GM12878 (cell line): ENCODE measurements around the gene RGS19. TPM values are rescaled to one million over a fixed set of nuclear protein-coding genes. Genes with fewer than 3 reads are reported as not detected.

Source experiments
- CHD1 ChIP-seq: IDR thresholded peaks from 2 replicates; pipeline ENCODE4 v1.6.1; 2012; ENCODE audit warnings: low read depth, low read length, improper control_type of control experiment
- CREM ChIP-seq: IDR thresholded peaks from 2 replicates; pipeline ENCODE4 v1.6.1; 2014; ENCODE audit warnings: antibody characterized with exemption, low read depth
- DPF2 ChIP-seq: fragments of 450-650 bp; IDR thresholded peaks from 2 replicates; pipeline ENCODE4 v1.6.1; 2017; ENCODE audit warnings: mild to moderate bottlenecking
- HDGF ChIP-seq: fragments of 450-650 bp; IDR thresholded peaks from 2 replicates; pipeline ENCODE4 v1.6.1; 2016; ENCODE audit warnings: antibody characterized with exemption
- IKZF2 ChIP-seq, 2 experiments: fragments of 450-650 bp; IDR thresholded peaks; 2 replicates each; pipeline ENCODE4 v1.6.1; 2017; ENCODE audit warnings: mild to moderate bottlenecking in 2 of 2, moderate library complexity in 2 of 2
- IRF5 ChIP-seq: fragments of 450-650 bp; IDR thresholded peaks from 2 replicates; pipeline ENCODE4 v1.6.1; 2017; ENCODE audit warnings: borderline replicate concordance
- JUND ChIP-seq: IDR thresholded peaks from 2 replicates; pipeline ENCODE4 v1.6.1; 2012; ENCODE audit warnings: low read depth, mild to moderate bottlenecking, low read length, improper control_type of control experiment, moderate library complexity
- KLF5 ChIP-seq: fragments of 450-650 bp; IDR thresholded peaks from 2 replicates; pipeline ENCODE4 v1.6.1; 2014; ENCODE audit warnings: mild to moderate bottlenecking; ENCODE audit not compliant: partially characterized antibody
- MTA3 ChIP-seq: IDR thresholded peaks from 2 replicates; pipeline ENCODE4 v1.6.1; 2012; ENCODE audit warnings: low read length, inconsistent platforms, borderline replicate concordance
- NR2C2 ChIP-seq: IDR thresholded peaks from 2 replicates; pipeline ENCODE4 v1.6.1; 2011; ENCODE audit warnings: borderline replicate concordance, low read depth; ENCODE audit not compliant: control insufficient read depth, insufficient read length
- NRF1 ChIP-seq: conservative IDR thresholded peaks from 2 replicates; pipeline ENCODE4 v1.6.1; 2011; ENCODE audit warnings: mild to moderate bottlenecking, low read depth, low read length, improper control_type of control experiment
- PML ChIP-seq: IDR thresholded peaks from 2 replicates; pipeline ENCODE4 v1.6.1; 2012; ENCODE audit warnings: low read length, inconsistent platforms
- POLR2A ChIP-seq: IDR thresholded peaks from 2 replicates; pipeline ENCODE4 v1.6.1; 2011; ENCODE audit warnings: low read depth, mild to moderate bottlenecking, low read length
- POLR2AphosphoS5 ChIP-seq: IDR thresholded peaks from 2 replicates; pipeline ENCODE4 v1.6.1; 2011; ENCODE audit warnings: mild to moderate bottlenecking, low read length, inconsistent platforms
- POU2F2 ChIP-seq: IDR thresholded peaks from 3 replicates; pipeline ENCODE4 v1.6.1; 2011; ENCODE audit warnings: low read depth, mild to moderate bottlenecking, low read length, borderline replicate concordance
- RAD21 ChIP-seq: IDR thresholded peaks from 2 replicates; pipeline ENCODE4 v1.6.1; 2011; ENCODE audit warnings: mild to moderate bottlenecking, low read depth, low read length, moderate library complexity; ENCODE audit not compliant: insufficient read depth
- RELB ChIP-seq: fragments of 450-650 bp; IDR thresholded peaks from 2 replicates; pipeline ENCODE4 v1.6.1; 2017; ENCODE audit warnings: low read depth, mild to moderate bottlenecking, moderate library complexity
- SIN3A ChIP-seq: IDR thresholded peaks from 2 replicates; pipeline ENCODE4 v1.6.1; 2012; ENCODE audit warnings: low read depth, low read length, improper control_type of control experiment
- SUPT20H ChIP-seq: IDR thresholded peaks from 2 replicates; pipeline ENCODE4 v1.6.1; 2011; ENCODE audit warnings: low read depth, mild to moderate bottlenecking, low read length, moderate library complexity, borderline replicate concordance; ENCODE audit not compliant: control insufficient read depth
- TCF3 ChIP-seq: IDR thresholded peaks from 2 replicates; pipeline ENCODE4 v1.6.1; 2012; ENCODE audit warnings: low read depth, mild to moderate bottlenecking, low read length, borderline replicate concordance; ENCODE audit not compliant: insufficient read depth
- USF1 ChIP-seq: IDR thresholded peaks from 2 replicates; pipeline ENCODE4 v1.6.1; 2011; ENCODE audit warnings: borderline replicate concordance, low read depth, mild to moderate bottlenecking, moderate library complexity, mixed read lengths, low read length; ENCODE audit not compliant: insufficient read depth; ENCODE audit errors: extremely low read length
- ZNF217 ChIP-seq: fragments of 450-650 bp; IDR thresholded peaks from 2 replicates; pipeline ENCODE4 v1.6.1; 2017; ENCODE audit warnings: antibody characterized with exemption, mild to moderate bottlenecking
- polyA plus RNA-seq, 11 experiments: library from polyadenylated mRNA; depleted of rRNA in 4 of 11; unstranded in 6 of 11; stranded (reverse) in 5 of 11; fragments of >200 nt; fragmentation: Nextera tagmentation in 4 of 11; fragmentation: Illumina TruSeq in 1 of 11; extraction: Ambion mirVana in 4 of 11; extraction: Trizol in 1 of 11; gene quantifications; 1 replicate in 1 of 11; 2 replicates in 10 of 11; pipeline versions ENCODE4 v1.2.1 to v1.2.3, GENCODE V29; 2011 to 2016; ENCODE audit warnings: inconsistent platforms in 2 of 11, missing spikeins in 2 of 11, low read depth in 1 of 11
- total RNA-seq, 4 experiments: library from RNA; depleted of rRNA in 3 of 4; stranded (reverse); fragments of >200 nt in 3 of 4; fragmentation: Illumina TruSeq in 1 of 4; extraction: Trizol in 1 of 4; gene quantifications; 2 replicates each; pipeline versions ENCODE4 v1.2.1 to v1.2.3, GENCODE V29; 2013 to 2021
- TF ChIP-seq, protein P1 (sequence below): fragments of 450-650 bp; formaldehyde crosslinking; IDR thresholded peaks from 2 replicates; pipeline ENCODE4 v1.4.0; 2020; ENCODE audit warnings: mild to moderate bottlenecking, moderate library complexity
- TF ChIP-seq, protein P2 (sequence below): IDR thresholded peaks from 2 replicates; pipeline ENCODE4 v1.6.1; 2012; ENCODE audit warnings: low read depth, low read length, improper control_type of control experiment

The RGS19 gene
- total and polyA plus RNA-seq, 10 of the 15 experiments (the other 5 are each of a cell fraction or from before 2014, with no cell fraction given): 0.82 to 62.4 (median 39.8) TPM

DNA sequence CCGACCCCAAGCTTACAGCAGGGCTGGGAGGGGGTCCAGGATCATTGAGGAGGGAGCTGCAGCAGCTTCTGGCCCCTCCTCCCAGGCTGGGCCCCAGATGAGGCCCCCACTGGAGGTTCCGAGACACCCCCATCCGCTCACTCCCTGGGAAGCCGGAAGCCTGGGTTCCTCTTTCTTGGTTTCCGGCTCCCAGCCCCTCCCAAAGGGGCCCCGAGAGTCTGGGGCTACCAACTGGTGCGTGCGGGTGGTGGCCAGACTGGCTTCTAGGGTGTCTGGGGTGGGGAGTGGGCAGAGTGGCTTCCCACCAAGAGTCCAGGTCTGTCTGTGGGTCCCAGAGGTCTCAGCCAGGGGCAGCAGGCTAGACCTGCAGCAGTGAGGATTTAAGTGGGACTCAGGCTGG, 2.2 kb downstream of the RGS19 start (continued):
- no peak for TF ChIP-seq NR2C2
- no peak for TF ChIP-seq KLF5
- TF ChIP-seq, protein P1, sequence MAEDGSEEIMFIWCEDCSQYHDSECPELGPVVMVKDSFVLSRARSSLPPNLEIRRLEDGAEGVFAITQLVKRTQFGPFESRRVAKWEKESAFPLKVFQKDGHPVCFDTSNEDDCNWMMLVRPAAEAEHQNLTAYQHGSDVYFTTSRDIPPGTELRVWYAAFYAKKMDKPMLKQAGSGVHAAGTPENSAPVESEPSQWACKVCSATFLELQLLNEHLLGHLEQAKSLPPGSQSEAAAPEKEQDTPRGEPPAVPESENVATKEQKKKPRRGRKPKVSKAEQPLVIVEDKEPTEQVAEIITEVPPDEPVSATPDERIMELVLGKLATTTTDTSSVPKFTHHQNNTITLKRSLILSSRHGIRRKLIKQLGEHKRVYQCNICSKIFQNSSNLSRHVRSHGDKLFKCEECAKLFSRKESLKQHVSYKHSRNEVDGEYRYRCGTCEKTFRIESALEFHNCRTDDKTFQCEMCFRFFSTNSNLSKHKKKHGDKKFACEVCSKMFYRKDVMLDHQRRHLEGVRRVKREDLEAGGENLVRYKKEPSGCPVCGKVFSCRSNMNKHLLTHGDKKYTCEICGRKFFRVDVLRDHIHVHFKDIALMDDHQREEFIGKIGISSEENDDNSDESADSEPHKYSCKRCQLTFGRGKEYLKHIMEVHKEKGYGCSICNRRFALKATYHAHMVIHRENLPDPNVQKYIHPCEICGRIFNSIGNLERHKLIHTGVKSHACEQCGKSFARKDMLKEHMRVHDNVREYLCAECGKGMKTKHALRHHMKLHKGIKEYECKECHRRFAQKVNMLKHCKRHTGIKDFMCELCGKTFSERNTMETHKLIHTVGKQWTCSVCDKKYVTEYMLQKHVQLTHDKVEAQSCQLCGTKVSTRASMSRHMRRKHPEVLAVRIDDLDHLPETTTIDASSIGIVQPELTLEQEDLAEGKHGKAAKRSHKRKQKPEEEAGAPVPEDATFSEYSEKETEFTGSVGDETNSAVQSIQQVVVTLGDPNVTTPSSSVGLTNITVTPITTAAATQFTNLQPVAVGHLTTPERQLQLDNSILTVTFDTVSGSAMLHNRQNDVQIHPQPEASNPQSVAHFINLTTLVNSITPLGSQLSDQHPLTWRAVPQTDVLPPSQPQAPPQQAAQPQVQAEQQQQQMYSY: no peak
- TF ChIP-seq CHD1: no peak
- TF ChIP-seq JUND: no peak
- TF ChIP-seq IRF5: no peak
- peak; percentile 48; the same call in 1 of the 2 replicates for TF ChIP-seq DPF2
- TF ChIP-seq CREM: peak; percentile 56; the same call in 1 of the 2 replicates
- TF ChIP-seq TCF3: 0 out of 2 replicates have a peak, but pooled peaks have one; percentile 20
- no peak for TF ChIP-seq MTA3
- TF ChIP-seq PML: no peak
- peak; percentile 51 to 70; a peak in 3 of 4 replicates for TF ChIP-seq IKZF2 (IDR thresholded peaks at IDR 0.05)
- 0 out of 2 replicates have a peak, but pooled peaks have one; percentile 44 for TF ChIP-seq RELB
- TF ChIP-seq RAD21: no peak
- no peak for TF ChIP-seq USF1
- TF ChIP-seq ZNF217: no peak
- peak; percentile 69; the same call in 1 of the 2 replicates for TF ChIP-seq SIN3A
- no peak for TF ChIP-seq HDGF
- TF ChIP-seq POLR2AphosphoS5: peak; percentile 58; the same call in 1 of the 2 replicates
- TF ChIP-seq, protein P2, sequence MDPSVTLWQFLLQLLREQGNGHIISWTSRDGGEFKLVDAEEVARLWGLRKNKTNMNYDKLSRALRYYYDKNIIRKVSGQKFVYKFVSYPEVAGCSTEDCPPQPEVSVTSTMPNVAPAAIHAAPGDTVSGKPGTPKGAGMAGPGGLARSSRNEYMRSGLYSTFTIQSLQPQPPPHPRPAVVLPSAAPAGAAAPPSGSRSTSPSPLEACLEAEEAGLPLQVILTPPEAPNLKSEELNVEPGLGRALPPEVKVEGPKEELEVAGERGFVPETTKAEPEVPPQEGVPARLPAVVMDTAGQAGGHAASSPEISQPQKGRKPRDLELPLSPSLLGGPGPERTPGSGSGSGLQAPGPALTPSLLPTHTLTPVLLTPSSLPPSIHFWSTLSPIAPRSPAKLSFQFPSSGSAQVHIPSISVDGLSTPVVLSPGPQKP: peak; percentile 43; the same call in 1 of the 2 replicates
- no peak for TF ChIP-seq NRF1
- TF ChIP-seq POLR2A: peak; percentile 60
- TF ChIP-seq POU2F2: 0 out of 3 replicates have a peak, but pooled peaks have one; percentile 17
- TF ChIP-seq SUPT20H: no peak
